Cardiac septum (tissue), 1 donor: Measurements from ENCODE around the gene FASN. TPM values are rescaled to one million over a fixed set of nuclear protein-coding genes. Genes with fewer than 3 reads are reported as not detected.

Experiments used
- DNase-seq: peaks from one replicate; pipeline ENCODE4 v3.0.0-alpha.2; 2020; ENCODE audit warnings: low spot score
- intact Hi-C: fragments of 100-400 bp; cut with DNase I; formaldehyde crosslinking; loops from one replicate; pipeline ENCODE4 v1.14.0; 2022
- total RNA-seq: library from RNA; stranded (reverse); fragmentation: NEBNext Ultra II Directional; extraction: Animal tissue kit (Norgen Biotek cat#: 25700); gene quantifications from one replicate; pipeline ENCODE4 v1.2.1, GENCODE V29; 2021
- donor health status: DM: no; HTN: no; CAD: no.

Gene FASN
- total RNA-seq, 1 donor from 2014 or later = 22.9 TPM

DNA sequence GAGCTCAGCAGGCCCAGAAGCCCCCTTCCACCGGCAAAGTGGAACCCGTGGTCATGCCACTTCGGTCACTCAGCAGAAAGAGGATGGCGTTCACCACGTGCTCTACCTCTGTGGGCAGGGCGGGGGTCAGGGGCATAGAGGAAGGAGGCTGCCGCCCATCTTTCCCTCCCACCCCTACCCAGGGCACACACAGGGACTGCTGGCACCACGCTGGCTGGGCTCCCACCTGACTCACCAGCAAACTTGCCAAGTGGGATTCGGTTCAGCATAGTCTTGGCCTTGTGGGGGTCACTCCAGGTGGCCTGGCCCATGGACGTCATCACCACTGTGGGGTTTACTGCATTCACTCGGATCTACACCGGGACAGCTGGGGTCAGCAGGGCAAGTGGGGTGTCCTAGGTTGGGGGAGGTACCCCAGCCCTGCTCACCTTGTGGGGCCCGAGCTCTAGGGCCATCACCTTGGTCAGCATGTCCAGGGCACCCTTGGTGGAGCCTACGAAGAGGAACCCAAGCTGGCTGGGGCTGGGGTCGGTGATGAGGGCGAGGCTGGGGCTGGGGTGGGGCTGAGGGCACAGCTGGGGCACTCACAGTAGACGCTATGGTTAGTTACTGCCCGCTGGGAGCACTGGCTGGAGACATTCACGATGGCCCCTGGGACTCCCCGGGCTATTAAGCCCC lies 61.9 kb downstream of the FASN start:
- DNase-seq = no peak

DNA sequence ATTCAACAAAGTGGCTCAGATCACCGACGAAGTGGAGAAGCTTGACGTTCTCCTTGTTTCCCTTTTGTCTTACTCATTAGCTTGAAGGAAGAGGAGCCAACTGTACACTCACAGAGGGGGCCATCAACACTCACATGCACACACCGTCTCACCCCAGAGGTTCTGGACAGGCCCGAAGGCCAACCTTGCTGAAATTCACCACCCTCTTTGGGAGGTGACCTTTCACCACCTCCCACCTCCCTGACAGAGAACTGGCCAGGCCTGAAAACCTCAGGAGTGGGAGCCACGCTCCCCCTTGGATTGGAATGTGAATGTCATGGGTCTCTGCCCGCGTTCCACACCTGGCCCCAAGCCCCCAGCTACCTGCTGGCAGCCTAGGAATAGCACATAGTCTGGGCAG lies 62.5 kb downstream of the FASN start:
- intact Hi-C loops = loop anchor here (5.0 kb wide), 1 partner anchor 62 kb away; the partner anchor contains the start of gene FASN
- DNase-seq = no peak

More for the DNA sequence above, 61.9 kb downstream of the FASN start:
- intact Hi-C loops = loop anchor here (5.0 kb wide), 1 partner anchor 61 kb away; the partner anchor contains the start of gene FASN

DNA sequence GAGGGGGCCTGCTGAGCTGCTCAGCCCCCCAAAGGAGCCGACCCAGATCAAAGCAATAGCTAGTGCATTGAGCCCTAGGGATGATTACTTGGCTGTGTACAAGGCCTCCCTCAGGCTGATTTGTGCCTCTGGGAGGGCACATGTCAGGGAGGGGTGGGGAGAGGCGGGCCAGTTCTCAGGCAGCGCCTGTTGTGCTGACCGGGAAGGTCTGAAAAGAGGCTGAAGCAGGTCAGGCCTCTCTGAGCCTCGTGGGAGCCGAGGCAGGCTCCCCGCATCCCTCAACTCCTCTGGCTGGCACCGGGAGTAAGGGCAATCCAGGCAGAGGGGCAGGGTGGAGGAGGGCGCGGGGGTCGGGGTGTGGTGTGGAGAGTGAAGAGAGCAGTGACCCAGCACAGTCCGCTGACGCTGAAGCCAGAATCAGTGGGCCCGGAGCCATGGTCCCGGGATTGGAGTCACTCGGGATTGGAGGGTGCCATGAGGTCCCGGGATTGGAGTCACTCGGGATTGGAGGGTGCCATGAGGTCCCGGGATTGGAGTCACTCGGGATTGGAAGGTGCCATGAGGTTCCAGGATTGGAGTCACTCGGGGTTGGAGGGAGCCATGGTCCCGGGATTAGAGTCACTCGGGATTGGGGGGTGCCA lies 63.5 kb downstream of the FASN start:
- intact Hi-C loops = loop anchor here (5.0 kb wide), 1 partner anchor 63 kb away; the partner anchor contains the start of gene FASN
- DNase-seq = no peak

DNA sequence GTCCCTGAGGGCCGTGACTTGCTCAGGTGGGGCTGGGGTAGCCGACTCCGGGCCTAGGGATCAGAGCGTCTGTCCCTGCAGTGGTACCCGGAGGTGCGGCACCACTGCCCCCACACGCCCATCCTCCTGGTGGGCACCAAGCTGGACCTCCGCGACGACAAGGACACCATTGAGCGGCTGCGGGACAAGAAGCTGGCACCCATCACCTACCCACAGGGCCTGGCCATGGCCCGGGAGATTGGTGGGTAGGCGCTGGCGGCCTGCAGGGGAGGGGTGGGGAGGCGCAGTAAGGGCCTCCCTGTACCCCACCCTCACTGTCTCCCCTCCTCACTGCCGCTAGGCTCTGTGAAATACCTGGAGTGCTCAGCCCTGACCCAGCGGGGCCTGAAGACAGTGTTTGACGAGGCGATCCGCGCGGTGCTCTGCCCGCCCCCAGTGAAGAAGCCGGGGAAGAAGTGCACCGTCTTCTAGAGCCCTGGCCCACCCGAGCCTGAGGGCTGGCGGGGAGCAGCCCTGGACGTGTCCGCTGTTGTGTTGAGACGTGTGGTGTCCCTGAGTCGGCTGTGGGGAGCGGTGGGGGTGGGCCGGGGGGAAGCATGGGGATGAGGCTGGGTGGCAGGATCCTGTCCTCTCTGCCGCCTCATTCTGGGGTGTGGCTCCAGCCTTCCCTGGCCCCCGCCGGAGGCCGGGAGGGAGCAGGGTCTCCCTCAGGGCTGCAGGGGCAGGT lies 64.5 kb downstream of the FASN start:
- intact Hi-C loops = no loop called here
- no peak for DNase-seq

DNA sequence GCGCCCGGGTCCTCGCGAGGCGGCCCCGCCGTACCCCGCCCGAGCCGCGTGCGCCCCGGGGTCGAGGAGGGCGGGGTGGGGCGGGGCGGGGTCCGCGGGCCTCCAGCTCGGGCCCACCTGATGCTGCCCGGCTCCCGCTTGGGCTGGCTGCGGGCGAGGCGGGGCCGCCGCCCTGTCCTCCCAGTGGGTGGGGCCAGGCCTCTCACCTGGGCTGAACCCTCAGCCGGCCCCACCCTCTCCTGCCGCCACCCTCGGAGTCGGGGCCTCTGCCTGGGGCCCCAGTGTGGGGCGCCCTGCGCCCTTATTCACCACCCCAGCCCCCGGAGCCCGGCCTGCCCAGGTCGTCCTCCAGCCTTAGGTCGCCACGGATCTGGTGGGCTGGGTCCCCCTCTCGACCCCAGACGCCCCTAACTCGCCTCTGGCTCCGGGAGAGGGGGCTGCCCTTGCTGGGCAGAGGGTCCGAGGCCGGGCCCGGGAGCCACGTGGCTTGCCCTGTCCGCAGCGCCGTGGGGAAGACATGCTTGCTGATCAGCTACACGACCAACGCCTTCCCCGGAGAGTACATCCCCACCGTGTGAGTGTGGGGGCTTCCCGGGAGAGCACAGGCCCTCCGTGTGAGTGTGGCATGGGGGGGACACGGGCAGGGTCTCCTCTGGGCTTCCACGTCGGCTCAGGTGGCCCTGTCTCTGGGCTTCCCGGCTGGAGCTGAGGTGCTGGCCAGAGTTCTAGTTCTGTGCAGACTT lies 66.0 kb downstream of the FASN start:
- intact Hi-C loops = no loop called here
- DNase-seq = no peak

DNA sequence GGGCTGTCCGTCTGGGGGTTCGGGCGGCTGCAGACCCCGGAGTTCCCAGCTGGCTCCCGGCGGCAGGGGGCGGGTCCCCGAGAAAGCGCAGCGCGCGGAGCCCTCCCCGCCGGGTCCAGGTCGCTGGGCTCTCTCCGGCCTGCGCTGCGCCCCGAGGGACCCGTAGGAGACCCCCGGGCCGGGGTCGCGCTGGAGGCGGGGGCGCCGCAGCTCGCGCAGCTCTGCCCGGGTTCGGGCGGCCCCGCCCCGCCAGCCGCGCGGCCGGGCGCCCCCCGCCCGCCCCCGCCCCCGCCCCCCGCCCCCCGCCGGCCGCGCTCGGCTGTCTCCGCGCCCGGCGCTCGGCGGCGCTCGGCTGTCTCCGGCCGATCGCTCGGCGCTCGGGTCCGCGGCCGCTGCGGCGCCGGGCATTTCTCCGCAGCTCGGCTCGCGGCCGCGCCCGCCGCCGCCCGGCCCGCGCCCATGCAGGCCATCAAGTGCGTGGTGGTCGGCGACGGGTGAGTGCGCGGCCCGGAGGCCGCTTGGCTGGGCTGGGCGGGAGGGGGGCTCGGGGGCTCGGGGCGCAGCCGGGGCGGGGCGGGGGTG lies 66.6 kb downstream of the FASN start, which contains the start of gene RAC3:
Gene RAC3, plus strand, starts transcription at position 376 of the 582 bp plus-strand sequence. Its CDS starts 84 bp downstream, at position 460.
- intact Hi-C loops = no loop called here
- no peak for DNase-seq

DNA sequence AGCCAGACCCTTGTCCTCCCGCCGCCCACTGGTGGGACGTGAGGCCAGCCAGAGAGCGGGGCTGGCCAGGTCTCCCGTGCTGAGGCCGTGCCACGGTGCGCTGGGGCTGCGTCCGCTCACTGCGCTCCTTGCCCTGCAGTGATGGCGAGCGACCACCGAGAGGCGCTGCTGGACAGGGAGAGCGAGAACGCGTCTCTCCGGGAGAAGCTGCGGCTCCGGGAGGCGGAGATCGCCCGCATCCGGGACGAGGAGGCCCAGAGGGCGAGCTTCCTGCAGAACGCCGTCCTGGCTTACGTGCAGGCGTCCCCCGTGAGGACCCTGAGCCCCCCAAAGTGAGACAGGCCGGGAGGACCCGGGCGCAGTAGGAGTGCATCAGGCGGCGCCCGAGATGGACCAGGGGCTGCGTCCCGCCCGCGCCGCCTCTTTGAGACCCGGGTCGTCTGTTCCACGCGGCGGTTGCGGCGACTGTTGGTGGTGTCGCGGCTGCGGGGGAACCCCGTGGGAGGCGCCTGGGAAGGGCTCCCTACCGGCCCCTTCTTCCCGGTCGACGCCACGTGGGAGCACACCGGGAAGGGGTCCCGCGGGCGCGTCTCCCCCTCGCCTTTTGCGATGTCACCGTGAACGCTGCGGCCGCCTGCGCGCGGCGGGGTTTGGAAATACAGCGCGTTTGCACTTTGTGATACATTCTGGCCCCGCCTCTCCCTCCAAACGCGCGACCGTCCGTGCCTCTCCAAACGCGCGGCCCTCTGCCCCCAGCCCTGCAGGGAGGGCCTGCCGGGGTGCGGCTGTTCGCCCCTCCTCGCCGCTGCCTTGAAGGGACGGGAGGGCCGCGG lies 67.3 kb downstream of the FASN start:
- intact Hi-C loops = loop anchor here (1.0 kb wide), 1 partner anchor 124 kb away; no protein-coding TSS in a partner anchor
- DNase-seq = peak; percentile 94

DNA sequence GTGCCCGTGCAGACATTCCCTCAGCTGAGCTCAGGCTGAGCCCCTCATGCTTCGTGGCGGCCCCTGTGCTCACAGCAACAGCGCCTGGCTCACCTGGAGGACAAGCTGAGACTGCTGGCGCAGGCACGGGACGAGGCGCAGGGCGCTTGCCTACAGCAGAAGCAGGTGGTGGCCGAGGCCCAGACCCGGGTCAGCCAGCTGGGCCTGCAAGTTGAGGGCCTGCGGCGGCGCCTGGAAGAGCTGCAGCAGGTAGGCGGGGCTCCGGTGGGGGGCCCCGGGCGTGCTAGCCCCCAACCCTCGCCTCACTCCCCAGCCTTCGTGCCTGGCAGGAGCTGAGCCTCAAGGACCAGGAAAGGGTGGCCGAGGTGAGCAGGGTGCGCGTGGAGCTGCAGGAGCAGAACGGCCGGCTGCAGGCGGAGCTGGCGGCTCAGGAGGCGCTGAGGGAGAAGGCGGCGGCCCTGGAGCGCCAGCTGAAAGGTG lies 68.0 kb downstream of the FASN start:
- intact Hi-C loops = loop anchor here (1.0 kb wide), 1 partner anchor 124 kb away; no protein-coding TSS in a partner anchor
- no peak for DNase-seq

DNA sequence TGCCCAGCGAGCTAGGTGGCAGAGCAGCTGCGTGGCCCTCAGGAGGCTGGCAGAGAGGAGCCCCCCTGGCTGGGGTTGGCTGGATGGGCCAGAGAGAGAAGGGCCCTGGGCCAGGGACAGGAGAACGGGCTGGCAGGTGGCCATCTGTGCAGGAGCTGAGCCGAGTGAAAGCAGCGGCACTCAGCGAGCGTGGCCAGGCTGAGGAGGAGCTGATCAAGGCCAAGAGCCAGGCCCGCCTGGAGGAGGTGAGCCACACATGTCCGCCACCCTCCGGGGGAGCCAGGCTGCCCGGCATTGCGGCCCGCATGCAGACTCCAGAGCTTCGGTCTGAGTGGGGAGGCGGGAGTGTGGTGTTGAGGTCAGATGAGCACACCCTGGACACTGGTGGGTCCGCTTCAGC lies 68.6 kb downstream of the FASN start:
- no peak for DNase-seq
- intact Hi-C loops = no loop called here

DNA sequence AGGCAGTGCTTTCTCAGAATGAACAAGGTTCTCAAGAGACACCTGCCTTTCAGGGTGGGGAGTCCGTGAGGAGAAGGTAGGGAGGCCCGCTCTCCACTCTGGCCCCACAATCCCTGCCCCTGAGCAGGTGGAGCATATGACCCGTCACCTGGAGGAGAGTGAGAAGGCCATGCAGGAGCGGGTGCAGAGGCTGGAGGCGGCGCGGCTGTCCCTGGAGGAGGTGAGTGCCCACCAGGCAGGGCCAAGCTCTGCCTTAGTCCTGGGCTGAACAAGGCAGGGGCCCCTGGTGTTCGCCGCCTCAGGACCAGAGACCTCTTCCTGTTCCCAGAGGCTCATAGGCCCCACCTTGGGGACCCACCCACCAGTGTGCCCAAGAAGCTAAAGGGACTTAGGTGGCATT lies 69.1 kb downstream of the FASN start:
- intact Hi-C loops = no loop called here
- DNase-seq = no peak

Other genes with a start within 250 kb of the FASN start
- 371 TPM for gene P4HB, start 237.7 kb downstream of the FASN start, total RNA-seq
- 158 TPM for gene ARHGDIA, start 226.9 kb downstream of the FASN start, total RNA-seq
- 40.1 TPM for gene ALYREF, start 206.7 kb downstream of the FASN start, total RNA-seq
- 131 TPM for gene ANAPC11, start 206.5 kb downstream of the FASN start, total RNA-seq
- 0.51 TPM for gene NPB, start 196.0 kb downstream of the FASN start, total RNA-seq
- 47.1 TPM for gene PCYT2, start 186.8 kb downstream of the FASN start, total RNA-seq
- gene SIRT7, start 180.1 kb downstream of the FASN start, total RNA-seq = 8.3 TPM
- 24.4 TPM for gene MAFG, start 170.5 kb downstream of the FASN start, total RNA-seq
- gene PYCR1, start 160.9 kb downstream of the FASN start, total RNA-seq = 7.8 TPM
- 4.4 TPM for gene MYADML2, start 151.0 kb downstream of the FASN start, total RNA-seq
- gene NOTUM, start 137.0 kb downstream of the FASN start, total RNA-seq = 0.38 TPM
- 25.5 TPM for gene ASPSCR1, start 120.6 kb downstream of the FASN start, total RNA-seq
- gene CENPX, start 75.4 kb downstream of the FASN start, total RNA-seq = 22.8 TPM
- 3.3 TPM for gene LRRC45, start 74.9 kb downstream of the FASN start, total RNA-seq
- gene RAC3, start 66.6 kb downstream of the FASN start, total RNA-seq = 0.65 TPM
- gene DCXR, start 60.5 kb downstream of the FASN start, total RNA-seq = 144 TPM
- 21.0 TPM for gene RFNG, start 46.4 kb downstream of the FASN start, total RNA-seq
- gene GPS1, start 46.3 kb downstream of the FASN start, total RNA-seq = 67.4 TPM
- 47.6 TPM for gene DUS1L, start 32.4 kb downstream of the FASN start, total RNA-seq
- gene CCDC57, start 114.6 kb upstream of the FASN start, total RNA-seq = 10.6 TPM
- 20.7 TPM for gene SLC16A3, start 130.8 kb upstream of the FASN start, total RNA-seq
- gene CSNK1D, start 175.5 kb upstream of the FASN start, total RNA-seq = 80.9 TPM
- 0.62 TPM for gene CD7, start 219.4 kb upstream of the FASN start, total RNA-seq
- gene SECTM1, start 235.5 kb upstream of the FASN start, total RNA-seq = 2.0 TPM